Panc1 (cell line): ENCODE results near the gene BRSK1. TPM values are rescaled to one million over a fixed set of nuclear protein-coding genes. Genes with fewer than 3 reads are reported as not detected.

Experiments used
- ATAC-seq: fragments of 200-7000 bp; cut with Tn5 transposase; 2 replicates; pipeline ENCODE4 v1.9.1; 2020; ENCODE audit warnings: mild to moderate bottlenecking, moderate library complexity
- BruUV-seq: library from RNA; stranded (reverse); fragments of 400-500 nt; replicated peaks from 2 replicates; lab custom pipeline; 2021; lab: Mats Ljungman, UMichigan
- CTCF ChIA-PET: fragments of 300-600 bp; sonication (Branson Sonifier 250); formaldehyde crosslinking; loops from one replicate; lab custom pipeline; 2022; ENCODE audit warnings: antibody characterized with exemption; lab: Charles Lee
- POLR2A ChIA-PET: fragments of 300-600 bp; sonication (Branson Sonifier 250); formaldehyde crosslinking; loops from one replicate; lab custom pipeline; 2022; ENCODE audit warnings: antibody characterized with exemption; lab: Charles Lee
- DNase-seq: peaks from one replicate; pipeline ENCODE4 v3.0.0-alpha.2; 2010; ENCODE audit warnings: low read depth, low spot score
- H3K27ac ChIP-seq: 2 replicates; pipeline ENCODE4 v1.5.1; 2011; ENCODE audit warnings: mild to moderate bottlenecking, low read length, inconsistent platforms
- H3K27me3 ChIP-seq: fragments of 200-500 bp; sonication (Bioruptor generic); 2 replicates; pipeline ENCODE4 v1.6.0; 2014; ENCODE audit warnings: low read length, inconsistent platforms; ENCODE audit not compliant: control insufficient read depth, insufficient read depth
- H3K36me3 ChIP-seq: fragments of 200-500 bp; sonication (Bioruptor generic); 2 replicates; pipeline ENCODE4 v1.5.1; 2014; ENCODE audit warnings: inconsistent platforms, mild to moderate bottlenecking, low read length, moderate library complexity; ENCODE audit not compliant: control insufficient read depth, insufficient read depth
- H3K4me1 ChIP-seq: 2 replicates; pipeline ENCODE4 v1.5.1; 2011; ENCODE audit warnings: inconsistent platforms, mild to moderate bottlenecking, low read length, moderate library complexity; ENCODE audit not compliant: control insufficient read depth, insufficient read depth
- H3K4me3 ChIP-seq, 2 experiments: 2 replicates each; pipeline ENCODE4 v1.5.1; 2011 to 2012; ENCODE audit warnings: low read depth in 2 of 2, low read length in 2 of 2, mild to moderate bottlenecking in 2 of 2, inconsistent platforms in 1 of 2, moderate library complexity in 1 of 2
- H3K9me3 ChIP-seq: fragments of 200-500 bp; sonication (Bioruptor generic); 2 replicates; pipeline ENCODE4 v1.5.1; 2014; ENCODE audit warnings: low read depth, mild to moderate bottlenecking, inconsistent platforms, low read length, moderate library complexity; ENCODE audit not compliant: control insufficient read depth, insufficient read depth
- POLR2AphosphoS5 ChIP-seq: IDR thresholded peaks from 2 replicates; pipeline ENCODE4 v1.6.1; 2012; ENCODE audit warnings: mild to moderate bottlenecking, low read depth, low read length, moderate library complexity
- SIN3A ChIP-seq: IDR thresholded peaks from 2 replicates; pipeline ENCODE4 v1.6.1; 2012; ENCODE audit warnings: low read depth, mild to moderate bottlenecking, low read length, moderate library complexity, borderline replicate concordance; ENCODE audit not compliant: insufficient read depth
- TCF7L2 ChIP-seq: IDR thresholded peaks from 2 replicates; pipeline ENCODE4 v1.6.1; 2011; ENCODE audit warnings: mild to moderate bottlenecking, low read depth, low read length, inconsistent platforms
- in situ Hi-C: cut with HindIII; loops from 2 replicates; pipeline ENCODE4 v1.10.0; 2016; ENCODE audit warnings: low sequenced_read_pairs, low pct_unique_long_range_greater_than_20kb
- intact Hi-C: fragments of 100-400 bp; cut with micrococcal nuclease; formaldehyde crosslinking; loops from one replicate; pipeline ENCODE4 v1.10.0; 2022; ENCODE audit not compliant: unreplicated experiment
- total RNA-seq: library from RNA; stranded (reverse); gene quantifications from one replicate; pipeline ENCODE4 v1.2.1, GENCODE V29; 2021; ENCODE audit not compliant: unreplicated experiment
- TF ChIP-seq, protein P1 (sequence below), 2 experiments: IDR thresholded peaks; 2 replicates each; pipeline ENCODE4 v1.6.1; 2011 to 2012; ENCODE audit warnings: low read depth in 2 of 2, control low read depth in 1 of 2, low read length in 1 of 2, mild to moderate bottlenecking in 1 of 2, moderate library complexity in 1 of 2; ENCODE audit not compliant: insufficient read depth in 1 of 2
- TF ChIP-seq, protein P2 (sequence below): fragments of 450-650 bp; IDR thresholded peaks from 2 replicates; pipeline ENCODE4 v1.5.1; 2017; ENCODE audit warnings: mild to moderate bottlenecking

Gene BRSK1
- total RNA-seq, 1 experiment from 2014 or later: 7.9 TPM

- no peaks in the 10 kb centered on the region for H3K27me3 ChIP-seq
- CTCF ChIA-PET: interaction anchor here (0.5 to 1.0 kb wide), 2 partner anchors 31 to 840 kb away, joined by 3 to 13 read pairs; no protein-coding TSS in a partner anchor
- H3K4me1 ChIP-seq: no peaks in the 10 kb centered on the region
- intact Hi-C loops: no loop called here
- no TSS peak for BruUV-seq
- no peak overlapping the region for H3K4me3 ChIP-seq
- in situ Hi-C loops: no loop called here
- H3K9me3 ChIP-seq: no peaks in the 10 kb centered on the region
- POLR2A ChIA-PET: no interaction called here
- DNase-seq (no peak), ATAC-seq (no peak; the same call in 1 of the 2 replicates)
- TF ChIP-seq, protein P1, sequence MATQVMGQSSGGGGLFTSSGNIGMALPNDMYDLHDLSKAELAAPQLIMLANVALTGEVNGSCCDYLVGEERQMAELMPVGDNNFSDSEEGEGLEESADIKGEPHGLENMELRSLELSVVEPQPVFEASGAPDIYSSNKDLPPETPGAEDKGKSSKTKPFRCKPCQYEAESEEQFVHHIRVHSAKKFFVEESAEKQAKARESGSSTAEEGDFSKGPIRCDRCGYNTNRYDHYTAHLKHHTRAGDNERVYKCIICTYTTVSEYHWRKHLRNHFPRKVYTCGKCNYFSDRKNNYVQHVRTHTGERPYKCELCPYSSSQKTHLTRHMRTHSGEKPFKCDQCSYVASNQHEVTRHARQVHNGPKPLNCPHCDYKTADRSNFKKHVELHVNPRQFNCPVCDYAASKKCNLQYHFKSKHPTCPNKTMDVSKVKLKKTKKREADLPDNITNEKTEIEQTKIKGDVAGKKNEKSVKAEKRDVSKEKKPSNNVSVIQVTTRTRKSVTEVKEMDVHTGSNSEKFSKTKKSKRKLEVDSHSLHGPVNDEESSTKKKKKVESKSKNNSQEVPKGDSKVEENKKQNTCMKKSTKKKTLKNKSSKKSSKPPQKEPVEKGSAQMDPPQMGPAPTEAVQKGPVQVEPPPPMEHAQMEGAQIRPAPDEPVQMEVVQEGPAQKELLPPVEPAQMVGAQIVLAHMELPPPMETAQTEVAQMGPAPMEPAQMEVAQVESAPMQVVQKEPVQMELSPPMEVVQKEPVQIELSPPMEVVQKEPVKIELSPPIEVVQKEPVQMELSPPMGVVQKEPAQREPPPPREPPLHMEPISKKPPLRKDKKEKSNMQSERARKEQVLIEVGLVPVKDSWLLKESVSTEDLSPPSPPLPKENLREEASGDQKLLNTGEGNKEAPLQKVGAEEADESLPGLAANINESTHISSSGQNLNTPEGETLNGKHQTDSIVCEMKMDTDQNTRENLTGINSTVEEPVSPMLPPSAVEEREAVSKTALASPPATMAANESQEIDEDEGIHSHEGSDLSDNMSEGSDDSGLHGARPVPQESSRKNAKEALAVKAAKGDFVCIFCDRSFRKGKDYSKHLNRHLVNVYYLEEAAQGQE (IDR thresholded peaks at IDR 0.05; ENCODE audit: insufficient read depth in 1 of 2, low read depth in 2 of 2, low read length in 1 of 2): no peak
- no peak for TF ChIP-seq POLR2AphosphoS5
- TF ChIP-seq TCF7L2: no peak
- TF ChIP-seq SIN3A: no peak
- TF ChIP-seq, protein P2, sequence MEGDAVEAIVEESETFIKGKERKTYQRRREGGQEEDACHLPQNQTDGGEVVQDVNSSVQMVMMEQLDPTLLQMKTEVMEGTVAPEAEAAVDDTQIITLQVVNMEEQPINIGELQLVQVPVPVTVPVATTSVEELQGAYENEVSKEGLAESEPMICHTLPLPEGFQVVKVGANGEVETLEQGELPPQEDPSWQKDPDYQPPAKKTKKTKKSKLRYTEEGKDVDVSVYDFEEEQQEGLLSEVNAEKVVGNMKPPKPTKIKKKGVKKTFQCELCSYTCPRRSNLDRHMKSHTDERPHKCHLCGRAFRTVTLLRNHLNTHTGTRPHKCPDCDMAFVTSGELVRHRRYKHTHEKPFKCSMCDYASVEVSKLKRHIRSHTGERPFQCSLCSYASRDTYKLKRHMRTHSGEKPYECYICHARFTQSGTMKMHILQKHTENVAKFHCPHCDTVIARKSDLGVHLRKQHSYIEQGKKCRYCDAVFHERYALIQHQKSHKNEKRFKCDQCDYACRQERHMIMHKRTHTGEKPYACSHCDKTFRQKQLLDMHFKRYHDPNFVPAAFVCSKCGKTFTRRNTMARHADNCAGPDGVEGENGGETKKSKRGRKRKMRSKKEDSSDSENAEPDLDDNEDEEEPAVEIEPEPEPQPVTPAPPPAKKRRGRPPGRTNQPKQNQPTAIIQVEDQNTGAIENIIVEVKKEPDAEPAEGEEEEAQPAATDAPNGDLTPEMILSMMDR: no peak
- no peaks in the 10 kb centered on the region for H3K36me3 ChIP-seq
- no peak overlapping the region for H3K27ac ChIP-seq
Observed at GRCh38 chr19:55270172-55270942, 13.4 kb upstream of the BRSK1 start.

- DNase-seq (no peak), ATAC-seq (no peak)
- Histone ChIP-seq H3K9me3 (no peaks in the 10 kb centered on the region), H3K27ac (no peak overlapping the region), H3K4me3 (no peak overlapping the region), H3K4me1 (no peaks in the 10 kb centered on the region), H3K27me3 (no peaks in the 10 kb centered on the region), H3K36me3 (no peaks in the 10 kb centered on the region)
- in situ Hi-C loops (no loop called here), intact Hi-C loops (no loop called here)
- BruUV-seq: no TSS peak
- POLR2A ChIA-PET: interaction anchor here (1.1 kb wide), 1 partner anchor 13 kb away, joined by 4 read pairs; no protein-coding TSS in a partner anchor
- CTCF ChIA-PET: no interaction called here
- TF ChIP-seq, protein P2: no peak
Observed at GRCh38 chr19:55272142-55272541, 11.7 kb upstream of the BRSK1 start.
